Measurements from ENCODE around the gene RAC2.

RAC2 gene

GRCh38 chr22:37275134-37275533 is 31.1 kb upstream of the RAC2 start:
- no peak for DNase-seq (ENCODE audit: low read depth)

- no peak for DNase-seq (ENCODE audit: low read depth)
These were observed 30.4 kb upstream of the RAC2 start for GRCh38 chr22:37274380-37274862.

- DNase-seq (ENCODE audit: low read depth), result no peak
These were observed 29.8 kb upstream of the RAC2 start for GRCh38 chr22:37273846-37274225.

- no peak for DNase-seq (ENCODE audit: low read depth)
These were observed 29.2 kb upstream of the RAC2 start for GRCh38 chr22:37273126-37273845.

- no peak for DNase-seq (ENCODE audit: low read depth)
These were observed 27.0 kb upstream of the RAC2 start for GRCh38 chr22:37270928-37271650.

- no peak for DNase-seq (ENCODE audit: low read depth)
These were observed 26.0 kb upstream of the RAC2 start for GRCh38 chr22:37269936-37270678.

GRCh38 chr22:37267661-37268413 is 23.8 kb upstream of the RAC2 start:
- DNase-seq (ENCODE audit: low read depth), result no peak

GRCh38 chr22:37267135-37267587 is 23.1 kb upstream of the RAC2 start:
- no peak for DNase-seq (ENCODE audit: low read depth)

GRCh38 chr22:37266581-37267134 is 22.6 kb upstream of the RAC2 start:
- DNase-seq (ENCODE audit: low read depth), result no peak

GRCh38 chr22:37263966-37264887 is 20.2 kb upstream of the RAC2 start:
- DNase-seq (ENCODE audit: low read depth), result no peak

GRCh38 chr22:37262346-37262745 is 18.3 kb upstream of the RAC2 start:
- no peak for DNase-seq (ENCODE audit: low read depth)

GRCh38 chr22:37260901-37261336 is 16.9 kb upstream of the RAC2 start:
- DNase-seq (ENCODE audit: low read depth), result peak; percentile 8

GRCh38 chr22:37260155-37260795 is 16.2 kb upstream of the RAC2 start:
- no peak for DNase-seq (ENCODE audit: low read depth)

- peak; percentile 11 for DNase-seq (ENCODE audit: low read depth)
These were observed 15.5 kb upstream of the RAC2 start for GRCh38 chr22:37259540-37260029.

GRCh38 chr22:37258753-37259401 is 14.8 kb upstream of the RAC2 start:
- DNase-seq (ENCODE audit: low read depth), result no peak

GRCh38 chr22:37258005-37258752 is 14.1 kb upstream of the RAC2 start:
- DNase-seq (ENCODE audit: low read depth), result no peak

- no peak for DNase-seq (ENCODE audit: low read depth)
These were observed 12.1 kb upstream of the RAC2 start for GRCh38 chr22:37256075-37256726.

- no peak for DNase-seq (ENCODE audit: low read depth)
These were observed 11.5 kb upstream of the RAC2 start for GRCh38 chr22:37255558-37256006.
